Esophagus mucosa (tissue), 1 donor: ENCODE data around the gene TPPP. TPM values are rescaled to one million over a fixed set of nuclear protein-coding genes. Genes with fewer than 3 reads are reported as not detected.
"Not testable (repeated sequence)": the region's sequence is repeated elsewhere in the genome, so short reads cannot be mapped to it uniquely, and the experiment has no call there.

Experiments
- ATAC-seq: fragments of 200-7000 bp; cut with Tn5 transposase; one replicate; pipeline ENCODE4 v1.9.1; 2020
- total RNA-seq: library from RNA; stranded (reverse); gene quantifications from one replicate; pipeline ENCODE4 v1.2.4, GENCODE V29; 2023
- donor health status: DM: yes; HTN: yes; CAD: no.

Gene TPPP
- 3.3 TPM for total RNA-seq

- peak; percentile 89 for ATAC-seq
Observed at GRCh38 chr5:693271-694041, at the start of gene TPPP. Gene TPPP, minus strand, starts transcription at chr5:693352. Its CDS starts 15,292 bp downstream, at chr5:678060.

- not testable (repeated sequence) for ATAC-seq
Observed at GRCh38 chr5:742276-742675, 49.1 kb upstream of the TPPP start.

GRCh38 chr5:734145-734544 is 41.0 kb upstream of the TPPP start:
- ATAC-seq: not testable (repeated sequence)

- peak; percentile 9 for ATAC-seq
Observed at GRCh38 chr5:732754-733454, 39.8 kb upstream of the TPPP start.

GRCh38 chr5:729225-729624 is 36.1 kb upstream of the TPPP start:
- ATAC-seq: peak; percentile 14

- ATAC-seq: not testable (repeated sequence)
Observed at GRCh38 chr5:727087-727486, 33.9 kb upstream of the TPPP start.

GRCh38 chr5:723865-724264 is 30.7 kb upstream of the TPPP start:
- peak; percentile 16 for ATAC-seq

- peak; percentile 3 for ATAC-seq
Observed at GRCh38 chr5:723309-723708, 30.2 kb upstream of the TPPP start.

- ATAC-seq: not testable (repeated sequence)
Observed at GRCh38 chr5:719379-719778, 26.2 kb upstream of the TPPP start.

GRCh38 chr5:717143-717542 is 24.0 kb upstream of the TPPP start:
- ATAC-seq: no peak

- ATAC-seq: peak; percentile 69
Observed at GRCh38 chr5:716740-717139, 23.6 kb upstream of the TPPP start.

- not testable (repeated sequence) for ATAC-seq
Observed at GRCh38 chr5:715636-716035, 22.5 kb upstream of the TPPP start.

- not testable (repeated sequence) for ATAC-seq
Observed at GRCh38 chr5:714215-715118, 21.3 kb upstream of the TPPP start.

- not testable (repeated sequence) for ATAC-seq
Observed at GRCh38 chr5:713686-714085, 20.5 kb upstream of the TPPP start.

- peak; percentile 45 for ATAC-seq
Observed at GRCh38 chr5:708848-709517, 15.8 kb upstream of the TPPP start.

GRCh38 chr5:708374-708773 is 15.2 kb upstream of the TPPP start:
- ATAC-seq: not testable (repeated sequence)

GRCh38 chr5:706127-706526 is 13.0 kb upstream of the TPPP start:
- not testable (repeated sequence) for ATAC-seq

GRCh38 chr5:696753-697702 is 3.9 kb upstream of the TPPP start:
- not testable (repeated sequence) for ATAC-seq

- not testable (repeated sequence) for ATAC-seq
Observed at GRCh38 chr5:696191-696590, 3.0 kb upstream of the TPPP start.

- not testable (repeated sequence) for ATAC-seq
Observed at GRCh38 chr5:695475-695874, 2.3 kb upstream of the TPPP start.

GRCh38 chr5:694042-694431 is 885 bp upstream of the TPPP start:
- not testable (repeated sequence) for ATAC-seq
